HG02623 (cell line): ENCODE measurements around the gene NUAK2.

Experiments
- ATAC-seq: cut with Tn5 transposase; IDR thresholded peaks from one replicate; pipeline ENCODE4 v1.9.1; 2021; ENCODE audit warnings: moderate library complexity; ENCODE audit not compliant: unreplicated experiment

Gene NUAK2

DNA sequence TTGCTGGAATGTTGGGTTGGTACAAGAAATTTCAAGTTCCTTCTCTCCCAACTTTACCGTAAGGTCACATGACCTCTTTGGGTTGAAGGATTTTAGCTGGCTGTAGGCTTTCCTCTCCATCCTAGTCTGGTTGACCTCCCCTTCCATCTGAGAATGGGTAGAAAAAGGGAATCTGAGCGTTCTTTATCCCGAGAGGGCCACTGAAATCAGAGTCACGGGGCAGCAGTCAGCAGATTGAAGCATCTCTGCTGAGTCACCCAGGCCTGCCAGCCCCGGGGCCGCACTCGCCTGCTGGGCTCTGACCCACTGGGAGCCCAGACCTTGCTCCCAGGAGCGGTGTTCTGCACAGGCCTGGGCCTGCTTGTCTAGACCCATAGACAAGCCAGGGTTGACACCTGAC, 62.8 kb downstream of the NUAK2 start:
- no peak for ATAC-seq

DNA sequence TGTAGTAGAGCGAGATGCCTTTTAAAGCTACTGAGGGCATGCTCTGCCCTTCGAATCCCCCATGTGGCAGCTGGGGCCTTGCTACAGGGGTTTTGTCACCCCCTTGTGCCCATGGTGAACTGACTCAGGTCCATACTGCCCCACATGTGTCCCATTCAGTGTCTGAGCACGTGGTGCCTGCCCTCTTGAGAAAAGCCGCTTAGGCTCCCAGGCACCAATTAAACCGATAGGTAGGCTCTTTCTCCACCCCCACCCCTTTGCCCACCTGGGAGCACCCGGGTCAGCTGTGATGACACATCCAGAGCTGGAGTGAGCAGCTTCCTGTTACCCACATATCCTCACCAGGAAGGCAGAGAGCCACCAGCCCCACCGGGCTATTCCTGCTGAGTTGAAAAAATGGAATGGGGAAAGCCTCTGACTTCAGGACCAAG, 63.3 kb downstream of the NUAK2 start:
- no peak for ATAC-seq

DNA sequence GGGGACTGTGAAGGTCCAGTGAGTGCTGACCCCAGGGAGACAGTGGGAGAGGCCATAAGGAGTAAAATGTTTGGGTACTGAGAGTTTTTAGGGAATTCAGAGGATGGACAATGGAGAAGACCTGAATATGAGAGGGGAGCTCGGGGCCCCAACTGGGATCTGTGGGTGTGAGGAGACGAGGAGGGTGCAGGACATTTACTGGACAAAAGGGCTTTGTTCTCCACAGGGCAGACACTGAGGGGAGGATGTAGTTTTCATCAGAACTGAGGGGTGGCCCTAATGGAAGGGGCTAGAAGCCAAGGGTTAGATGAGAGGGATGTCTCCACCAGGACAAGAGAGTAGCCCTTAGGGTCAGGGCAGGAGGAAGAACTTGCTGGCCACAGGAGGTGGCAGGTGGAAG, 63.8 kb downstream of the NUAK2 start:
- no peak for ATAC-seq

DNA sequence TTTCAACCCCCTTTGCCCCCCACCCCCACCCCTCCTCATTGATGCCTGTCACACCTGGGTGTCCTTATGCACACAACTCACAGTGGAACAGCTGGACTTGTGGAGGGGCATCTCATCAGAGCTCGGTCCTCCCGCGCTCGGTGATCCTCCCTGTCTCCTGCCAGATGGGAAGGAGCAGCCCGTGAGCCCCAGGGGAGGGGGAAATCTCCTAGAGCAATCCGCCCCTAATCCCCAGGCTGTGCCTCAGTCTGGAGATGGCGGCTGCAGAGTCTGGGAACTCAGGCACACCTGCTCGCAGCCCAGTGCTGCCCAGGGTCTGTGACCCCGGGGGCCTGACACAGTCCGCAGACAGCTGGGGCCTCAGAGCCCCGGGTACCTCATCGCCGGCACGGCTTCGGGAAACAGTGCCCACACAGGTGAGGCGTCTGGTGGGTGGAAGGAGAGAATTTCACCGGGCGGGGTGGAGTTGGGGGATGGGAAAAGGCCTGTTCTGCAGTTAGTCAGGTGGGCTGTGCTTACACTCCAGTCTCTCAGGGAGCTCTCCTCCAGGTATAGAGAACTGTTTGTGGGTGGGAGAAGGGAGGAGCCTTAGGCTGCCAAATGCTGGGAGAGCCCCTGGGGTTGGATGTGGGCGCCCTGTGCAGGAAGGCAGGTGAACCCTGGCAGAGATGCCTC, 64.5 kb downstream of the NUAK2 start:
- ATAC-seq = no peak

DNA sequence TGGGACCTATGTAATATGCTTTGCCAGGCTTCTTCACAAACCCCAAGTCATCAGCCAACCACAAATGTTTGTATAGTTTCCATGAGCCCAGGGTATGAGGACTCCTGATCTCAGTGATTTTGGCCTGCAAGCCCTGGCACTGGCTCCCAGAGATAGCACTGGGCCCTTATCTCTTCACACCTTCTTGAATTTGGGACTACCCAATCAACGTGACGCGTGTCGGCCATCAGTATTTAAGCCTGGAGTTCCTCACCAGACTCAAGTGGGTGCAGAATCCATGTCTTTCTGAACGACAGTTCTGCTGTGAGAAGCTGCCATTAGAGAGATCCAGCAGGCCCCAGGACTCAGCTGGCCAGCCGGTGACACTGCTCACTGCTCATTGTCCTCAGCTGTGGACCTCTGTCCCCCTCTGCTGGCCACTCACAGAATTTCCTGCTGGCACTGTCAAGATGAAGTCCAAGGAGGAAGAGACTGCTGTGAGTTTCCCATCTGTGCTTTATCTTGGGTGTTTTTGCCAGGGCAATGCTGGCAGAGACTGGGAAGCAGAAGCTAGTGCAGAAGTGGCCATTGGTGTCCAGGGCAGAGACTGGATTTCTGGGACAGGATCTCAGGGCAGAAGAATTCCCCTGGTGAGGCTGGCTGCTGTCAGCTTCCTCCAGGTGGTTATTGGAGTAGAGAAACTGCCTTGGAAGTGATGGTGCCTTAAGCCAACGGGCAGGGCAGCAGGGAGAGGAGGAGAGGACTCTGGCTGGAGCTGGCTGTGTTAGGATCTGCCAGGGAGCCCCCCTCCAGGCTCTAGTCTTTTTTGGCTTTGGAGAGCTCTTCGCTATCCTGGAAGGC, 65.4 kb downstream of the NUAK2 start:
- ATAC-seq = peak; percentile 63
